GM19467 (cell line): ENCODE results near the gene RNF169.
"Not testable (repeated sequence)": the region's sequence is repeated elsewhere in the genome, so short reads cannot be mapped to it uniquely, and the experiment has no call there.

Experiments used
- ATAC-seq: cut with Tn5 transposase; IDR thresholded peaks from one replicate; pipeline ENCODE4 v1.9.1; 2021; ENCODE audit warnings: mild to moderate bottlenecking, moderate library complexity; ENCODE audit not compliant: unreplicated experiment

RNF169 gene

DNA sequence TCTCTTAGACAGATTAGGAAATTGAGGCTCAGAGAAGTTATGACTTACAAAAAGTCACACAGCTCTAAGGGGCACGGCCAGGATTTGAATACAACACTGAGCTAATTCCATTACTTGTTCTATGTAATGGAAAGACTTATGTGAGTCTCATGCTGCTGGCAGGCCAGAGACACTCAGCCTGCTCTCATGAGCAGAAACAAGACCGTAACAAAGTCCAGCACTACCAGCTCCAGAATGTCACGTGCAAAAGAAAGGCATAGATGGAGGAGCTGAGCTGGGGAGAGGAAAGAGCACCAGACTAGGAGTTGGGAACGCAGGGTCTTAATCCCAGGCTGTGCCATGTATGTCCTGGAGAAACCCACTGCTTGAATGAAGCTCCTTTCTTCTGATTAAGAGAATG lies 19.3 kb upstream of the RNF169 start:
- ATAC-seq, result no peak

- no peak for ATAC-seq
Measured at GRCh38 chr11:74730571-74731260, 17.9 kb upstream of the RNF169 start.

DNA sequence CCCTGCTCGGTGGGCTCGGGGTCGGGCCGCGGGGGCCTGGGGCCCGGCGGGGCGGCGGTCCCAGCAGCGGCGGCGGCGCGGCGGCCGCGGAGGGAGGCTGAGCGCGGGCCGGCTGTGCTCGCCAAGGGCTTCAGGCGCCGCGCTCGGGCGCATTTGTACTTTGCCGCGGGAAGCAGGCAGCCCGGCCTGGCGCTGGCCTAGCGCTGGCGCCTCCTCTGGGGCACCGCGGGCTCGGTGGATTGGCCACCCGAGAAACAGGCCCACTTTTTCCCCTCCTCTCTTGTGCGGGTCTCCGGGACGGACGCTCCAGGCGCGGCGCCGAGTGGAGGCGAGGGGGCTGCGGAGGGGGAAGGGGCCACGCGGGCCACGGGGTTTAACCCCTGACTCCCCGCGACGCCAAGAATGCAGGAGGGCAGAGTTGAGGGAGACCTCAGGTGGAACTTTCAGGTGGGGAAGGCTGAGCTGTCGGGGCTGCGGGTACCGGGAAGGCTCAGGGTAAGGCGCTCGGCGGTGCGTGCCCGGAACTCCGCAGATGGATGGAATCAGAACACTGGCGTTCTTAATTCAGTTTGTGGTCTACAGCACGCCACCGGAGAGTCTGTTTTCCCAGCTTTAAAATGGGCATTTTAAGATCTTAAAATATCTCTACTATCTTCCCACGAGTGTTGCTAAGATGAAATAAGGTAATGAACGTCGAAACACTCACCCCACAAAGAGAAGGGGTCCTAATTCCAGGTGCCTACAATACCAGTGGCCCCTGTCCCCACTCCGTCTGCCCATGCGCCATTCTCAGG lies 17.2 kb upstream of the RNF169 start, which contains the start of gene CHRDL2:
Gene CHRDL2 (minus strand): TSS at position 126 of the 794 bp plus-strand sequence. CDS start 538 bp downstream, outside the sequence.
- ATAC-seq, result no peak

DNA sequence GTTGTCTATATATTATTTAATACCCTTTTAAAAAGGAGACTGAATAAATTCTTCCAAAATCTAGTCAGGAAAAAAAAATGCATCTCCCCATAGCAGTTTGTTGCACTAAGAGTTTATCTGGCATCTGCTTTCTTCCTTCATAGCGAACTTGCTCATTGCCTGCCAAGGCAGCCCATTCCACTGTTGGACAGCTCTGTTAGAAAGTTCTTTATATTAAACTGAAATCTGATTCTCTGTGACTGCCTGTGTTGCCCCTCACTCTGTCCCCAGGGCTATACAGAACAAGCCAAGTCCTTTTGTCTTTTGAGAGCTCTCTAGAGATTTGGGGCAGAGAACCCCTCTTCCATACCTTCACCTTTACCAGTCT lies 14.1 kb upstream of the RNF169 start:
- ATAC-seq, result no peak

DNA sequence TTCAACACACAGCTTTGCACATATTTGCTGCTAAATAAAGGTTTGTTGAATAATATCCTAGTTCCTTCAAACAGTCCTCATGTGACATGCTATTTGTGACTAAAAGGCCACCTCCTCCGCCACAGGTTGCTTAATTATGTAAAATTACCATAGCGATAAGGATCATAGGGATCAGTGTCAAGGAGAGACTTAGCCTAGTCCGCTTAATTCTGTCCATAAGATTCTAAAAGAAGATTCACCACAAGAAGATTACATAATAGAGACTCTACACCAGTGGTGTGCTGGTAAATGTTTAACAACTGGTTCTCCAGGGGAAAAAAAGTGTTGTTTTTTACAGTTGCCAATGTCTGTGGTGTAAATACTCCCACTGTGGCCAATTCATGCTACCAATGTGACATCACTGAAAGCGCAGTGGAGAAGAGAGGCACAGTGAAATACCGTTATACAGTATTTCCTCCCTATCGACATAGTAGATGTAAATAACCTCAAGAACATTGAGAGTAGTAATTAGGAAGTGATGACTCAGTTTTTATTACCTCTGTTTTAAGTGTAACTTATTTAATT lies 13.2 kb upstream of the RNF169 start:
- ATAC-seq, result no peak

- ATAC-seq, result no peak
Measured at GRCh38 chr11:74736031-74736430, 12.6 kb upstream of the RNF169 start.

DNA sequence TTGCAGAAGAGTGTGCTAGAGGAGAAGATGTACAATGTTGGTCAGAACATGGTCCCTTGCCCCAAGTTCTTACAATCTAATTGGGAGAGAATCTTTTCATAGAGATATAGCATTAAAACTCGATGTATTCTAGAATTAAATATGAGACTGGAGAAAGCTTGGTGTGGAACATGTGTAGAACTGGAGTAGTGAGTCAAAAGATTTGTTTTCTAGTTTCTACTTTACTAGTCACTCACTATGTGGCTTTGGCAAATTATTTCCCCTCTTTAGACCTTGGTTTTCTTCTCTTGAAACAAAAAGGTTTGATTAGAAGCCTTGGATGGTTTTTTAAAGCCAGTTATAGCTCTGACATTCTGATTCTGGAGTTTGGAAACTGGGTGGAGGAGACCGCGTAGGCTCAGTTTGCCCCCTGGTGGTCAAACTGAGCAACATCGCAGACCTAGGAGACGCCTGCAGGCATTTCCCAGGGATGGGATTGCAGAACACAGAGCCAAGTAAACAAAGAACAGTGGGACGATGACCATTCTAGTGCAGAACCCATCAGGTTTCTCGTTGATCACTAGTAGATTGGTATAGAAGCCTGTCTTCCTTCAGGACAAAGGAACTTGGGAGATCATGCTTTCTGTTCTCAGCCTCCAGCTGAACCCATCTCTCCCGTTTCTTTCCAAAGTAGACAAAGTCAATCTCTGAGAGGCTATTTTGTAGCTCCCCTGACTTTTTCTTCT lies 8.9 kb upstream of the RNF169 start:
- ATAC-seq, result no peak

DNA sequence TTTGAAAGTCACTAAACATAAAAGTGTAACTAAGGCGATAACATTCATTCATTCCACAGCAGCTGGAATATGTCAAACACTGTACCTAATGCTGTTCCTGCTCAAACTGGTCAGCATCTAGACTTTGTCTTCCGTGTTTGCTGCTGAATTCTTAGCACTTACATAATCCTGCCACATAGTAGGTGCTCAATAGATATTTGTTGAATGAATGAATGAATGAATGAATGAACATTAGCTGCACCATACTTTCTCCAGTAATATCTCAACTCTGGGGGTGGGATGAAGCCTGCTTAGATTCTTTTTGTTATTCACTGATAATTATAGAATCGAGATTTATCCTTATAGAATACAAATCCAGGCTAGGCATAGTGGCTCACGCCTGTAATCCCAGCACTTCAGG lies 6.6 kb upstream of the RNF169 start:
- no peak for ATAC-seq

GRCh38 chr11:74743640-74744039 lies 5.0 kb upstream of the RNF169 start:
- no peak for ATAC-seq

- ATAC-seq, result no peak
Measured at GRCh38 chr11:74744277-74744676, 4.4 kb upstream of the RNF169 start.

- no peak for ATAC-seq
Measured at GRCh38 chr11:74746868-74747267, 1.8 kb upstream of the RNF169 start.

- ATAC-seq, result peak; percentile 54
Measured at GRCh38 chr11:74749127-74749964, 697 bp downstream of the RNF169 start.

GRCh38 chr11:74749965-74750296 lies 1.3 kb downstream of the RNF169 start:
- ATAC-seq, result no peak

- ATAC-seq, result not testable (repeated sequence)
Measured at GRCh38 chr11:74750598-74750997, 1.9 kb downstream of the RNF169 start.

GRCh38 chr11:74751303-74751702 lies 2.7 kb downstream of the RNF169 start:
- ATAC-seq, result no peak

- no peak for ATAC-seq
Measured at GRCh38 chr11:74754507-74755252, 6.0 kb downstream of the RNF169 start.

DNA sequence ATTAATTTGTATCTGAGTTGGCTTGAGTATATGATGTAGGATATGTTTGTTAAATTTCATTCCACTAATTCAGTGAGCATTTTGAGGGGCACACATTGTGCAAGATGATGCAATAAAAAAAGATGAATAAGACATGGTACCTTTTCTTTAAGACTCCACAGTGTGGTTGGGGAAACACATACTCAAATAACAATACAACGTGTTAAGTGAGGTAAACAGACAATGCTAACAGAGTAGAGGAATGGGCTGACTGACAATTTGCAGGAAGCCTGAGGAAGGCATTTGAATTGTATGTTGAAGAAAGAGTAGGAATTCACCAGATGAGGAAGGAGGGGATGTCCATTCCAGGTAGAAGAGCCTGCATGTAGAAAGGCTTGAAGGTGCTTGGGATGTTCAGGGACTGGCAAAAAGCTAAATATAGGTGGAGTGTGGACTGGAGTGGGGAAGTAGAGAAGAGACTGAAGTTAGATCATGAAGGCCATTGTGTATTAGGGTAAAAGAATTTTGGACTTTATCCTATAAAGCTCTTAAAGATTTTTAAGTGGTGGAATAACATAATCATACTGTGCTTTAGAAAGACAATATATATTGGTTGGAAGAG lies 6.8 kb downstream of the RNF169 start:
- ATAC-seq, result no peak

- no peak for ATAC-seq
Measured at GRCh38 chr11:74756571-74756970, 7.9 kb downstream of the RNF169 start.

GRCh38 chr11:74766905-74767304 lies 18.3 kb downstream of the RNF169 start:
- no peak for ATAC-seq
